GM23338 (cell line): ENCODE measurements around the gene CCNI.

Source experiments
- EZH2 ChIP-seq: fragments of 200-600 bp; sonication (generic); IDR thresholded peaks from one replicate; pipeline ENCODE4 v1.8.0; 2017; ENCODE audit warnings: antibody characterized with exemption, mild to moderate bottlenecking, low read depth; ENCODE audit not compliant: unreplicated experiment
- EZH2phosphoT487 ChIP-seq: fragments of 200-600 bp; sonication (generic); IDR thresholded peaks from one replicate; pipeline ENCODE4 v1.8.1; 2018; ENCODE audit warnings: antibody characterized with exemption; ENCODE audit not compliant: unreplicated experiment
- JUNB ChIP-seq: IDR thresholded peaks from one replicate; pipeline ENCODE4 v1.6.1; 2016; ENCODE audit warnings: antibody characterized with exemption; ENCODE audit not compliant: unreplicated experiment
- NANOG ChIP-seq: IDR thresholded peaks from 2 replicates; pipeline ENCODE4 v1.6.1; 2016; ENCODE audit warnings: antibody characterized with exemption, borderline replicate concordance
- POLR2AphosphoS5 ChIP-seq: IDR thresholded peaks from 2 replicates; pipeline ENCODE4 v1.6.1; 2016; ENCODE audit warnings: antibody characterized with exemption, low read depth
- TF ChIP-seq, protein P1 (sequence below), 2 experiments: fragments of 200-600 bp in 1 of 2; sonication (generic) in 1 of 2; conservative IDR thresholded peaks; 2 replicates each; pipeline versions ENCODE4 v1.5.1 to v1.6.1; 2016 to 2017; ENCODE audit warnings: antibody characterized with exemption in 2 of 2, low read depth in 2 of 2, mild to moderate bottlenecking in 2 of 2, moderate library complexity in 1 of 2

DNA sequence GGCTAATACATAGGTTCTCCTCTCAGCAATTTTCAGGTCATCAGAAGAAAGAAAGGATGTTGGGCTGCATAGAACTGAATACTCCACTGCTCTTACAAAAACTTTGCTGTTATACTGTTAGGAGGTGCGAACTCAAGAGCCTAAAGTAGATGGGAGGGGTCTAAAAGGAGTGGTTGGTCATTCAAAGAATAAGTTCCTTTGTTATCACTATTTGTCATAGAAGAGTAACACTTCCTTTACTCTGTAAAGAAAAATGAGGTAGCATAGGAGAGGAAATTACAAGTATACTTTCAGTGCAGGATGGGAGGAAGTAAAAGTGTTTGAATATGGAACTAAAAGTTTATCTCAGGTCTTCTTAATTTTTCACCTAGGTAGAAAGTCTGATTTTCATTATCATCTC is 61.5 kb downstream of the CCNI start:
- no peak for TF ChIP-seq EZH2phosphoT487
- no peak for TF ChIP-seq JUNB
- TF ChIP-seq, protein P1, sequence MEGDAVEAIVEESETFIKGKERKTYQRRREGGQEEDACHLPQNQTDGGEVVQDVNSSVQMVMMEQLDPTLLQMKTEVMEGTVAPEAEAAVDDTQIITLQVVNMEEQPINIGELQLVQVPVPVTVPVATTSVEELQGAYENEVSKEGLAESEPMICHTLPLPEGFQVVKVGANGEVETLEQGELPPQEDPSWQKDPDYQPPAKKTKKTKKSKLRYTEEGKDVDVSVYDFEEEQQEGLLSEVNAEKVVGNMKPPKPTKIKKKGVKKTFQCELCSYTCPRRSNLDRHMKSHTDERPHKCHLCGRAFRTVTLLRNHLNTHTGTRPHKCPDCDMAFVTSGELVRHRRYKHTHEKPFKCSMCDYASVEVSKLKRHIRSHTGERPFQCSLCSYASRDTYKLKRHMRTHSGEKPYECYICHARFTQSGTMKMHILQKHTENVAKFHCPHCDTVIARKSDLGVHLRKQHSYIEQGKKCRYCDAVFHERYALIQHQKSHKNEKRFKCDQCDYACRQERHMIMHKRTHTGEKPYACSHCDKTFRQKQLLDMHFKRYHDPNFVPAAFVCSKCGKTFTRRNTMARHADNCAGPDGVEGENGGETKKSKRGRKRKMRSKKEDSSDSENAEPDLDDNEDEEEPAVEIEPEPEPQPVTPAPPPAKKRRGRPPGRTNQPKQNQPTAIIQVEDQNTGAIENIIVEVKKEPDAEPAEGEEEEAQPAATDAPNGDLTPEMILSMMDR (conservative IDR thresholded peaks at IDR 0.05; ENCODE audit: low read depth in 2 of 2) = no peak
- no peak for TF ChIP-seq EZH2
- TF ChIP-seq POLR2AphosphoS5 = no peak
- no peak for TF ChIP-seq NANOG
